GM13977 (cell line): ENCODE results near the gene STARD9.
A peak's percentile ranks its signal among the peaks of the same experiment; 100 is the strongest.

Source experiments
- DNase-seq: peaks from one replicate; pipeline ENCODE4 v3.0.0; 2012; ENCODE audit warnings: low spot score
- CTCF ChIP-seq: IDR thresholded peaks from 2 replicates; pipeline ENCODE4 v1.5.1; 2012; ENCODE audit warnings: mild to moderate bottlenecking, control low read depth; ENCODE audit not compliant: insufficient read depth; ENCODE audit errors: extremely low read depth, missing control alignments
- in situ Hi-C: fragments of 300-500 bp; cut with MboI; formaldehyde crosslinking; loops from one replicate; pipeline ENCODE4 v1.12.0; 2022; ENCODE audit warnings: low sequenced_read_pairs, low pct_unique_long_range_greater_than_20kb, mixed read lengths, inconsistent platforms; ENCODE audit not compliant: unreplicated experiment

STARD9 gene

DNA sequence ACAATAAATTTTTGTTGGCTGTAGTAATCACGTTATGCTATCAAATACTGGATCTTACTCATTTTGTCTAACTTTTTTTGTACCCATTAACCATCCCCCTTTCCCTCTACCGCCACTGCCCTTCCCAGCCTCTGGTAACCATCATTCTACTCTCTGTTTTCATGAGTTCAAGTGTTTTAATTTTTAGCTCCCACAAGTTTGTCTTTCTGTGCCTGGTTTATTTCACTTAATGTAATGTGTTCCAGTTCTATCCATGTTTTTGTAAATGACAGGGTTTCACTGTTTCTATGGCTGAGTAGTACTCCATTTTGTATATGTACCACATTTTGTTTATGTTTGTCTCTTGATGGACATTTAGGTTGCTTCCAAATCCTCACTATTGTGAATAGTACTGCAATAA is 52.1 kb downstream of the STARD9 start:
- in situ Hi-C loops = no loop called here
- no peak for DNase-seq
- TF ChIP-seq CTCF = no peak

DNA sequence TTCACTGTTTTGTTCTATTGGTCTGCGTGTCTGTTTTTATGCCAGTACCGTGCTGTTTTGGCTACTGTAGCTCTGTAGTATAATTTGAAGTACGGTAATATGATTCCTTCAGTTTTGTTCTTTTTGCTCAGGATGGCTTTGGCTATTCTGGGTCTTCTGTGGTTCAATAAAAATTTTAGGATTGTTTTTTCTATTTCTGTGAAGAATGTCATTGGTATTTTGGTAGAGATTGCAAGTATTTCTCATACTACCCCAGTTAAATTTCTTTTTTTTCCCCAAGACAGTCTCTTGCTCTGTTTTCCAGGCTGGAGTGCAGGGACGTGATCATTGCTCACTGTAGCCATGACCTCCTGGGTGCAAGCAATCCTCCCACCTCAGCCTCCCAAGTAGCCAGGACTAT is 53.4 kb downstream of the STARD9 start:
- TF ChIP-seq CTCF = no peak
- in situ Hi-C loops = no loop called here
- no peak for DNase-seq

DNA sequence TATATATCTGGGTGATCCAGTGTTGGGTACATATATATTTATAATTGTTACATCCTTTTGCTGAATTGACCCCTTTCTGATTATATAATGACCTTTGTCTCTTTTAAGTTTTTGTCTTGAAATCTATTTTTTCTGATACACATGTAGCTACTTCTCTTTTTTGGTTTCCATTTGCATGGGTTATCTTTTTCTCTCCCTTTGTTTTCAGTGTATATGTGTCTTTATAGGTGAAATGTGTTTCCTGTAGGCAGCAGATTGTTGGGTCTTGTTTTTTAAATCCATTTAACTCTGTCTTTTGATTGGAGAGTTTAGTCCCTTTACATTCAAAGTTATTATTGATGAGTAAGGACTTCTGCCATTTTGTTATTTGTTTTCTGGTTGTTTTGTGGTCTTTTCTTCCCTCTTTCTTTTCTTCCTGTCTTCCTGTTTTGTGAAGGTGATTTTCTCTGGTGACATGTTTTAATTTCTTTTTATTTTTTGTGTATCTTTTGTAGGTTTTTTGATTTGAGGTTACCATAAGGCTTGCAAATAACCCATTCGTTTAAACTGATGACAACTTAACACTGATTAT is 56.8 kb downstream of the STARD9 start:
- in situ Hi-C loops = no loop called here
- no peak for DNase-seq
- no peak for TF ChIP-seq CTCF

- TF ChIP-seq CTCF = no peak
- no peak for DNase-seq
- in situ Hi-C loops = no loop called here
Measured at GRCh38 chr15:42640109-42640508, 64.7 kb downstream of the STARD9 start.

- in situ Hi-C loops = no loop called here
- peak; percentile 80 for TF ChIP-seq CTCF
- DNase-seq = peak; percentile 68
Measured at GRCh38 chr15:42650208-42651066, 75.0 kb downstream of the STARD9 start.

GRCh38 chr15:42665827-42666226 is 90.4 kb downstream of the STARD9 start:
- TF ChIP-seq CTCF = no peak
- in situ Hi-C loops = no loop called here
- DNase-seq = no peak
